RPMI7951 (cell line): ENCODE data around the gene IRS2. TPM values are rescaled to one million over a fixed set of nuclear protein-coding genes. Genes with fewer than 3 reads are reported as not detected.
A peak's percentile ranks its signal among the peaks of the same experiment; 100 is the strongest.

ENCODE experiments used
- DNase-seq: peaks from one replicate; pipeline ENCODE4 v3.0.0-alpha.2; 2012; ENCODE audit warnings: low read depth
- total RNA-seq: library from RNA; depleted of rRNA; stranded (reverse); fragments of >200 nt; shearing (Covaris generic); gene quantifications from 2 replicates; pipeline ENCODE4 v1.2.3, GENCODE V29; 2014

IRS2 gene
- total RNA-seq, 1 experiment from 2014 or later = 0.24 TPM

DNA sequence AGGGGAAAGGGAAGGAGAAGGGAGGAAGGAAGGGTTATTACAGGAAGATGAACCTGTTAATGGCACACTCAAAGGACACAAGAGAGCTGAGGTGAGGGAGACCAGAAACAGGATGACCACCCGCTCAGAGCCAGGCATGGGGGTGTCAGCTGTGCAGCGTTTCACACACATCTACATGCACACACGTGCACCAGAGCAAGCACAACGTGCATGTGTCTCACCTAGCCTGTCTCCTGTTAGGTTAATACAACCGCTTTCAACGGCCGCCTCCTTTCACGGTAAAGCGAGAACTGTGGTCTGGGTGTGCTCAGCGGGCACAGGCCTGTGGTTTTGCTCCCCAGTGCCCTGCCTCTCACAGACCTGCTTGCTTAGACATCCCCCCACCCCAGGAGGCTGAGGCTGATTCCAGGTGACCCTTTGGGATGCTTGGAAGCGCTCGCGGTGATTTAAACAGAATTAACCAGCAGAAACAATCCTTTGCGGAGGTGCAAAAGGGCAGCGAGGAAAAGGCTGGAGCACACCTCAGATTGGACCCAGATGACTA is 27.4 kb downstream of the IRS2 start:
- DNase-seq = no peak

GRCh38 chr13:109756778-109757177 is 29.6 kb downstream of the IRS2 start:
- no peak for DNase-seq

DNA sequence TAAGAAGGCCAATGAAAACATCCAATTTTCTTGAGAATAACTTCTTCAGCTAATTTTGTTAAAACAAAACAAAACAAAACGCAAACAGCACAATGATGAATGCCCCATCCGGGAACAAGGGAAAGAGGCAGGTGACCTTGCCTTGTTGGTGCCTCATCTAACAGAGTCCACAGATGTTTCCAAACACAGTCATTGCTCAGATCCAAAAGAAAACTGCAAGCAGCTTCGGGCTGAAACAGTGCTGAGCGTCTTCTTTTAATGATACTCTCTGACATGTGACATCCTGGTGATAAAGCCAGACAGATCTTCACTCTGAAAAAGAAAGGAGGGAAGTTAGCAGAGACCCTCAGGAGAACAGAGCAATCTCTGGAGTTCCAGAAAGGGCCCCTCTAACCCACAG is 30.4 kb downstream of the IRS2 start:
- DNase-seq = no peak

- DNase-seq = no peak
Measured at GRCh38 chr13:109755551-109755950, 30.8 kb downstream of the IRS2 start.

- no peak for DNase-seq
Measured at GRCh38 chr13:109751477-109751876, 34.9 kb downstream of the IRS2 start.

GRCh38 chr13:109750221-109750775 is 36.1 kb downstream of the IRS2 start:
- no peak for DNase-seq

DNA sequence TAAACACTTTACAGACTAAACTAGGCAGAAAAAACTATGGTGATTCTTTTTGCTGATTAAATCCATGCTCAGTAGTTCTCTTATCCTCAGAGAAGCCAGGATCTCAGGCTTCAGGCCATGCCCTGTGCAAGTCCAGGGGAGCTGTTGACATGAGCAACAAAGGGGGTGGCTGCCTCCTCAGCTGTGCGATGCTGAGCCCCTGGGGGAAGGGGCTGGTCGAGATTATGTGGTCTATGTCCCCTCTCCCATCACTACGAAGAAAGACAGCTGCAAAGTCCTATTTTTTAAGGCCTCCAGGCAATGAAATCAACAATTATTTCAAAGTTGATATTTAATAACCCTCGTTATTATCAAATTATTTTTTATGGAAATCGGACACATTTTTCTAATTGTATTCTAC is 37.0 kb downstream of the IRS2 start:
- no peak for DNase-seq

GRCh38 chr13:109748677-109749076 is 37.7 kb downstream of the IRS2 start:
- DNase-seq = no peak

- no peak for DNase-seq
Measured at GRCh38 chr13:109747524-109747923, 38.9 kb downstream of the IRS2 start.

- DNase-seq = no peak
Measured at GRCh38 chr13:109746364-109746763, 40.0 kb downstream of the IRS2 start.

GRCh38 chr13:109745702-109746101 is 40.7 kb downstream of the IRS2 start:
- DNase-seq = no peak

DNA sequence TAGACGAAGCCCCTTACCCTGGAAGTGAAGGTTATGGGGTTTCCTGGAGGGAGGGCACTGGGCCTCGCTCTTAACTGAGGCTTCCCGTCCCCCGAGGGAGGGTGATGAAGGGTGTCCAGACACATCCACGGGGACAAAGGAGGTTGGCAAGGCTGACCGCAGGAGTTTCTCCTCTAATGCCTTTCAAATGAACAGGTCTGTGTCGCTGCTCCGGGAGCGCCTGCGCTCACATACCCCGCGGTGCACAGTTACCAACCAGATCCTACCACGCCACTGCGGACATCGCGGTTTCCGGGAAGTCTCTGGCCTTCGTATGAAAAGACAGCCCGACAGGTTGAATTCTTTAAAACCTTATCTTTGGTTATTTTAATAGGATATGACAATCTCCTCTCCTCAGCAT is 41.3 kb downstream of the IRS2 start:
- DNase-seq = no peak

- peak; percentile 65 for DNase-seq
Measured at GRCh38 chr13:109744512-109745051, 41.8 kb downstream of the IRS2 start.

DNA sequence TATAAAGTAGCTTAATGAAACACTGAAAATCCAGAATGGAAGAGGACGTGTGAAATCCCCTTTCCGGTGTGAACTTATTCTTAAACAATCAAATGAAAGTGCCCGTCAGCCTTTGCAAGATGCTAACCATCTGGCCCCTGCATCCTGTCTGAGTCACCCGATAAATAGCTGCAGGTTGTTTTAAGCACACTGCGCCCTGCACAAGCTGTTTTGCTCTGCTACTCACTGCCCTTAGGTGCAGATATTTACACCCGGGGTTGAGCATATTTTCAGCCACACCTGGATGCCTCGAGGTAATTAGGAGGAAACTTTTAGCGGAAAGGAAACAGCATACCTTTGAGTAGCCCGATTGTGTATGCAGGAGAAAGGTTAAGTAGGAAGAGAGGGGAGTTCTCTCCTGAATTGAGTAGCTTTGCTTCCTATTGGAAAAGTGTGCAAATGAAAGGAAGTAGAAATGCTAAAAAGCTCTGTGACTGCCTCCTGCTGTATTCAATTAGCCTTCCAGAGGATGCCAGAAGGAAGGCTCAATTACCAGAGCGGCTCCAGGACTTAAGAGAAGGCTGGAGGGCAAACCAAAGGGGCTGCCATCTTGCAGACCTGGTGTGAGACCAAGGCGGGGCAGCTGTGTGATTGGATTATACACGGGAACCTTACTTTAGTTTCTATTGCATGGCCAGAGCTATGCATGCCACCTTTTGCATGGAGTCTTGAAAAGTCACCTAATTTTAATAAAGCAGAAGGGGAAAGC is 42.5 kb downstream of the IRS2 start:
- DNase-seq = peak; percentile 81

- DNase-seq = no peak
Measured at GRCh38 chr13:109741966-109742365, 44.4 kb downstream of the IRS2 start.

DNA sequence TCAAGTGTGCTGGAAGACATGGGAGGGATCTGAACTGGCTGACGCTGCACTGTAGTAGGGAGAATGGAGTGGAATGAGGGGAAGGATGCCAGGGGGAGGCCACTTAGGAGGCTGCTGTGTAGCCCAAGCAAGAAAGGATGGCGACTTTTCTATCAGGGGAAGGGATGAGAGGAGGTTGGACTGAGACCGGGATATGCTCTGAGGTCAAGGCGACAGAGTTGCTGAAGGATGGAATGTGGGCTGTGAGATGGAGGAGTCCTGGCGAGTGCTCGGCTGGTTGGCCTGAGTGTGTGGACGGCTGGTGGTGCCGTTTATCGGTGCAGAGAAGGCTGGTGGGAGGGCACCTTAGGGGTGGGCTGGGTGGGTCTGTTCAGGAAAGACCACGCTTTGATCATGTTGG is 45.7 kb downstream of the IRS2 start:
- no peak for DNase-seq

DNA sequence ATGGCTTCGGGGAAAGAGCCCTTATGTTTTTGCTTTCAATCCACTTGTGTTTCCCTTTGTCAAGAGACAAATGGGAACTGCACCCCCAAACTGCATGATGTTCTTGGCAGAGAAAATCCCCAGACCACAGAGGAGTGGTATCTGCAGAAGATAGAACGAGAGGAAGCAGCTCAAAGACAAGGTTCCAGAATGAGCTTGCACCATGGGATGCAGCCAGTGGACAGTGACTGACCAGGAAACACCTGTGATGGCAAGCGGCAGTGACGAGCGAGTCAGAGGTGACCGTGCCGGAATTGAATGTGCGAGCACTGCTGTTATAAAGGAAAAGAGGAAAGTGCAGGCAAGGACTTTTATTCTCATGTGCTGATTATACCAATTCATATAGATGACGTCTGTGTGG is 46.3 kb downstream of the IRS2 start:
- no peak for DNase-seq

DNA sequence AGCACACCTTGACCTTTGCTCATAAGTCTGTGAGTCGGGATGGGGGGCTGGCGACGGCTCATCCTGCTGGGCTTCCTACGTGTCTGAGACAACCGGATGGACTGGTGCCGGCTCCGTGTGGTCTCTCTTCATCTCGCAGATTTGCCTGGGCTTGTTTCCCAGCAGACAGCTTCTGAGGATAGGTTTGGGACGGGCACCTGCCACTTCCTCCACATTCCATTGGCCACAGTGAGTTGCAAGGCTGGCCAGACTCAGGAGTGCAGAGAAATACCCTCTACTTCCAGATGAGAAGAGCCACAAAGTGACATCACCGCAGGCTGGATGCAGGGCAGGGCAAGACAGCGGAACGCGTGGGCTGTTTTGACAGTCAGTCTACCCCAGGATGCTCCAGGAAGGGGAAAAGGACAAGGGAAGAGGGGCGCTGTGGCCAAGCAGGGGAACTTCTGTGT is 48.1 kb downstream of the IRS2 start:
- no peak for DNase-seq

GRCh38 chr13:109737606-109738005 is 48.8 kb downstream of the IRS2 start:
- peak; percentile 17 for DNase-seq

DNA sequence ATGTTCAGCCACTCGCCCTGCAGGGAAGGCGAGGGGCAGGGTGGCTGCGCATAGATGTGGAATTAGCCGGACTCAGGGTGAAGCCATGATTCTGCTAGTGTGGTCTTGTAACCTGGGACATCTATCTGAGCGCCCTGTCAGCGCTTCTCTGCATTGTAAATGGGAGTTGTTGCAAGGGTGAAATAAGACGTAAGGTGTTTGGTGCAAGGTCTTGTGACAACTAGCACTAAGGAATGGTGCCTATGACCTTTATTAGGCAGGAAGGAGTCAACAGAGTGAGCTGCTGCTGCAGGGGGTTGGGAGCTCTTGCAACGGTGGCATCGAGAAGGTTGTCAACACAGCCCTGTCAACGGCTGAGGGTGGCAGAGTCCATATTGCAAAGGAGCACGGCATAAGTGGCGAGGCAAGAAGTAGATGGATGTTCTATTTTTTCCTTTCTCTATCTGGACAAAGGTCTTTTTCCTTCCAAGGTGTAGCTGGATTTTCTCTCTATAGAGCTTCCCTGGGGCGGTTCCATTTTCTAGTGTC is 49.3 kb downstream of the IRS2 start:
- no peak for DNase-seq

DNA sequence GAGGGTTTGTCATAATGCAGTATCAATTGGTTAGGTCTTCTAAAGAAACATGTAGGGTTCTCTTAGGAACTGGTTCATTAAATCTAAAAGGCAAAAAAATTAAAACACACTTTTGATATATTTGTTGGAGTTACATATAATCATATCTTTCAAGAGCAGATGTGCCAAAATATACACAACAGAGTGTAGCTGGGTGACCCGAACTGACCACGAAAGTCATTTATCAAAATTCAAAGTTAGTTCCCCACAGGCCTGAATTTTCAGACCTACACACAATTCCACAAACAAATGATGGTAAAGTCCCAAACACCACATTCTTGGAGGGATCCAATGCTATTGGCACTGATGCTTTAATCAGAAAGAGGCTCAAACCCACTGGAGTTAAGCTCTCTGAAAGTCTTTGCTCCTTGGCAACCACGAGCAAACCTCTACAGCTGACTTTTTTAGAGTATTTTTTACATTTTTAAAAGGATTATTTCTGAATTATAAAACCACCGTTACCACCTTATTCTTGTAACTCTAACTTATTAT is 50.9 kb downstream of the IRS2 start:
- no peak for DNase-seq

- DNase-seq = no peak
Measured at GRCh38 chr13:109734002-109734785, 52.2 kb downstream of the IRS2 start.
